ENCODE data around the gene DNASE1.

DNA sequence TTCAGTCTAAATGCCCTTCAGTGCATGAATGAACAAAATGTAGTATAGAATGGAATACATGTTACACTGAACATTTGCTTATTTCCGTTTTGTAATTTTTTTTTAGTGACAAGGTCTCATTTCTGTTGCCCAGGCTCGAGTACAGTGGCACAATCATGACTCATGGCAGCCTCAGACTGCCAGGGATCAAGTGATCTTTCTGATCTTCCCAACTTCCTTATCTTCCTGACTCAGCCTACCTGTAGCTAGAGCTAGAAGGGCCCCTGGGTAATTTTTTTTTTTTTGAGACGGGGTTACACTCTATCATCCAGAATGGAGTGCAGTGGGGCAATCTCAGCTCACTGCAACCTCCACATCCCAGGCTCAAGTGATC is 35.7 kb upstream of the DNASE1 start:
- TF ChIP-seq, protein P1, sequence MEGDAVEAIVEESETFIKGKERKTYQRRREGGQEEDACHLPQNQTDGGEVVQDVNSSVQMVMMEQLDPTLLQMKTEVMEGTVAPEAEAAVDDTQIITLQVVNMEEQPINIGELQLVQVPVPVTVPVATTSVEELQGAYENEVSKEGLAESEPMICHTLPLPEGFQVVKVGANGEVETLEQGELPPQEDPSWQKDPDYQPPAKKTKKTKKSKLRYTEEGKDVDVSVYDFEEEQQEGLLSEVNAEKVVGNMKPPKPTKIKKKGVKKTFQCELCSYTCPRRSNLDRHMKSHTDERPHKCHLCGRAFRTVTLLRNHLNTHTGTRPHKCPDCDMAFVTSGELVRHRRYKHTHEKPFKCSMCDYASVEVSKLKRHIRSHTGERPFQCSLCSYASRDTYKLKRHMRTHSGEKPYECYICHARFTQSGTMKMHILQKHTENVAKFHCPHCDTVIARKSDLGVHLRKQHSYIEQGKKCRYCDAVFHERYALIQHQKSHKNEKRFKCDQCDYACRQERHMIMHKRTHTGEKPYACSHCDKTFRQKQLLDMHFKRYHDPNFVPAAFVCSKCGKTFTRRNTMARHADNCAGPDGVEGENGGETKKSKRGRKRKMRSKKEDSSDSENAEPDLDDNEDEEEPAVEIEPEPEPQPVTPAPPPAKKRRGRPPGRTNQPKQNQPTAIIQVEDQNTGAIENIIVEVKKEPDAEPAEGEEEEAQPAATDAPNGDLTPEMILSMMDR (IDR thresholded peaks at IDR 0.05), result no peak
- TF ChIP-seq POLR2A (IDR thresholded peaks at IDR 0.05), result no peak

All from adrenal gland (tissue), 5 donors.